K562 (cell line): ENCODE results near the gene OR52E6. TPM values are rescaled to one million over a fixed set of nuclear protein-coding genes. Genes with fewer than 3 reads are reported as not detected.
A peak's percentile ranks its signal among the peaks of the same experiment; 100 is the strongest.

ENCODE experiments used
- NBN ChIP-seq: fragments of 450-650 bp; IDR thresholded peaks from 2 replicates; pipeline ENCODE4 v1.6.1; 2016; ENCODE audit warnings: low read depth, mild to moderate bottlenecking
- POU5F1 ChIP-seq: fragments of 150-350 bp; IDR thresholded peaks from 2 replicates; pipeline ENCODE4 v1.6.1; 2014; ENCODE audit warnings: borderline replicate concordance, low read length, low read depth, mild to moderate bottlenecking; ENCODE audit not compliant: partially characterized antibody
- SMARCC2 ChIP-seq: fragments of 450-650 bp; IDR thresholded peaks from 2 replicates; pipeline ENCODE4 v1.6.1; 2017; ENCODE audit warnings: antibody characterized with exemption, moderate library complexity, mild to moderate bottlenecking, low read depth
- TBL1XR1 ChIP-seq, 2 experiments: IDR thresholded peaks; 2 replicates each; pipeline ENCODE4 v1.6.1; 2012; ENCODE audit warnings: improper control_type of control experiment in 2 of 2, low read length in 2 of 2, mild to moderate bottlenecking in 1 of 2
- TEAD2 ChIP-seq: fragments of 450-650 bp; IDR thresholded peaks from 2 replicates; pipeline ENCODE4 v1.6.1; 2016; ENCODE audit warnings: missing genetic modification characterization, control low read depth, missing compliant biosample characterization
- TEAD4 ChIP-seq, 2 experiments: sonication (generic) in 1 of 2; formaldehyde crosslinking in 1 of 2; IDR thresholded peaks; 2 replicates each; pipeline versions ENCODE4 v1.6.1 to v1.8.0; 2012 to 2022; ENCODE audit warnings: borderline replicate concordance in 1 of 2, inconsistent platforms in 1 of 2, low read length in 1 of 2, mild to moderate bottlenecking in 1 of 2, missing genetic modification reagents in 1 of 2
- ZC3H8 ChIP-seq: fragments of 450-650 bp; IDR thresholded peaks from 2 replicates; pipeline ENCODE4 v1.6.1; 2017
- ZFP30 ChIP-seq: fragments of 250-450 bp; sonication (Bioruptor Pico); IDR thresholded peaks from 2 replicates; pipeline ENCODE4 v1.8.0; 2022; ENCODE audit warnings: moderate library complexity, mild to moderate bottlenecking, inconsistent platforms, borderline replicate concordance
- ZNF146 ChIP-seq: IDR thresholded peaks from one replicate; pipeline ENCODE4 v1.6.1; 2018; ENCODE audit warnings: missing compliant biosample characterization; ENCODE audit not compliant: unreplicated experiment
- ZNF174 ChIP-seq: fragments of 250-450 bp; sonication (Bioruptor Pico); IDR thresholded peaks from 2 replicates; pipeline ENCODE4 v1.4.0; 2020; ENCODE audit warnings: mild to moderate bottlenecking
- ZNF212 ChIP-seq: fragments of 450-650 bp; formaldehyde crosslinking; IDR thresholded peaks from 2 replicates; pipeline ENCODE4 v1.4.0; 2020; ENCODE audit warnings: mild to moderate bottlenecking
- polyA plus RNA-seq, 8 experiments: library from polyadenylated mRNA; depleted of rRNA in 4 of 8; stranded (reverse) in 5 of 8; unstranded in 3 of 8; fragments of >200 nt; fragmentation: Nextera tagmentation in 2 of 8; fragmentation: Illumina TruSeq in 1 of 8; extraction: Ambion mirVana in 2 of 8; extraction: Trizol in 1 of 8; gene quantifications; 2 replicates each; pipeline versions ENCODE4 v1.2.1 to v1.2.3, GENCODE V29; 2011 to 2014; ENCODE audit warnings: inconsistent platforms in 1 of 8, missing spikeins in 1 of 8
- total RNA-seq, 7 experiments: library from RNA; depleted of rRNA in 6 of 7; stranded (reverse); fragments of >200 nt in 6 of 7; fragmentation: Illumina TruSeq in 2 of 7; extraction: Trizol in 2 of 7; gene quantifications; 2 replicates each; pipeline versions ENCODE4 v1.2.1 to v1.2.3, GENCODE V29; 2011 to 2021; ENCODE audit warnings: low replicate concordance in 1 of 7
- TF ChIP-seq, protein P1 (sequence below): IDR thresholded peaks from 2 replicates; pipeline ENCODE4 v1.6.1; 2011; ENCODE audit warnings: borderline replicate concordance, low read depth, mild to moderate bottlenecking, moderate library complexity, low read length; ENCODE audit not compliant: insufficient read depth, poor library complexity, severe bottlenecking
- TF ChIP-seq, protein P2 (sequence below): fragments of 250-450 bp; sonication (Bioruptor Pico); IDR thresholded peaks from 2 replicates; pipeline ENCODE4 v1.5.0; 2022; ENCODE audit warnings: mild to moderate bottlenecking
- TF ChIP-seq, protein P3 (sequence below): fragments of 450-650 bp; IDR thresholded peaks from 2 replicates; pipeline ENCODE4 v1.6.1; 2016; ENCODE audit warnings: mild to moderate bottlenecking
- TF ChIP-seq, protein P4 (sequence below): sonication (generic); formaldehyde crosslinking; IDR thresholded peaks from 2 replicates; pipeline ENCODE4 v1.8.0; 2022; ENCODE audit warnings: mild to moderate bottlenecking, missing genetic modification reagents

The OR52E6 gene
- total and polyA plus RNA-seq, 9 of the 15 experiments (the other 6 are each of a cell fraction or from before 2014, with no cell fraction given) = not detected

DNA sequence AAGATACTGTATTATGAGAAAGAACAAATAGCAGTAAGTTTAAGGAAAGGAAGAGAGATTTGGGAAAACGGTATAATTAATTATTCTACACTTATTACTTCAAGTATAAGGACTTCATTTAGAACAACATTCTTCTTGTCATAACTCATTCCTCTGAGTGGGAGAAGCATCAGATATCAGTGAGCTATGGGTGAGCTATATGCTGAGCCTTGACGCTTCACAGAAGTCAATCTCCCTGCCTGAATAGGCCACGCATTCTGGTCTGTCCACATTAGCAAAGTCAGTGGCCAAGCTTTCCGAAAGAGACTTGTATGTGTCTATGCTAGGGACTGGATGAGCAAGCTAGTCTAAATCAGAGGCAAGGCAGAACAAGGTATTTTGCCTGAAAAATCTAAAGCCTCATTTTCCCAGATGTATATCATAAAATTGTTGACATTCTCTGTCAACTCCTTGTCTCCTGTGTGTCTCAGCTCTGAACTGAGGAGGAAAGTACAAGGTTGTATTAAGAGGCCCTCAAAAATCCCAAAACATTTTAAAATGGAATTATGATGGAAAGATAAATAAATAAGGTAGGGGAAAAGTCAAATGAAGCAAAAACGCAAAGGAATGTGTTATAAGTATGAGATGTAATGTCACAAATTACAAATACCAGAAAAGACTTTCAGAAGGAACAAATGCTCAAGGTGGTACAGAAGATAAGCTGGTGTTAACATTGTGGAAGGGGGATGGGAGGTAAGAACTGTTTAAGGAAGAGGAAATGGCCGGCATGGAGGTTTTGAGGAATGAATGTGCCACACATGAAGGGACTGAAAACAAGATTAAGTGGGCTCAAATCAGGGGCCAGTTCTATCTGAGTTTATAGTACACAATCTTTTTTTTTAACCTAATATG, 31.5 kb downstream of the OR52E6 start (continued):
- TF ChIP-seq ZFP30 (CRISPR knock-in tag) (no peak), ZC3H8 (no peak), NBN (0 out of 2 replicates have a peak, but pooled peaks have one; percentile 68), POU5F1 (no peak), TBL1XR1 (IDR thresholded peaks at IDR 0.05; ENCODE audit: low read length in 2 of 2) (peak in 1 of 2 experiments; percentile 14; a peak in 1 of 4 replicates), ZNF212 (CRISPR knock-in tag) (no peak), SMARCC2 (peak; percentile 87), TEAD2 (tag) (no peak), TEAD4 (IDR thresholded peaks at IDR 0.05; ENCODE audit: low read length) (peak; percentile 88), TEAD4 (CRISPR knock-in tag; IDR thresholded peaks at IDR 0.05; ENCODE audit: borderline replicate concordance) (no peak), ZNF146 (CRISPR knock-in tag) (no peak), ZNF174 (CRISPR knock-in tag) (no peak)
- TF ChIP-seq, protein P1, sequence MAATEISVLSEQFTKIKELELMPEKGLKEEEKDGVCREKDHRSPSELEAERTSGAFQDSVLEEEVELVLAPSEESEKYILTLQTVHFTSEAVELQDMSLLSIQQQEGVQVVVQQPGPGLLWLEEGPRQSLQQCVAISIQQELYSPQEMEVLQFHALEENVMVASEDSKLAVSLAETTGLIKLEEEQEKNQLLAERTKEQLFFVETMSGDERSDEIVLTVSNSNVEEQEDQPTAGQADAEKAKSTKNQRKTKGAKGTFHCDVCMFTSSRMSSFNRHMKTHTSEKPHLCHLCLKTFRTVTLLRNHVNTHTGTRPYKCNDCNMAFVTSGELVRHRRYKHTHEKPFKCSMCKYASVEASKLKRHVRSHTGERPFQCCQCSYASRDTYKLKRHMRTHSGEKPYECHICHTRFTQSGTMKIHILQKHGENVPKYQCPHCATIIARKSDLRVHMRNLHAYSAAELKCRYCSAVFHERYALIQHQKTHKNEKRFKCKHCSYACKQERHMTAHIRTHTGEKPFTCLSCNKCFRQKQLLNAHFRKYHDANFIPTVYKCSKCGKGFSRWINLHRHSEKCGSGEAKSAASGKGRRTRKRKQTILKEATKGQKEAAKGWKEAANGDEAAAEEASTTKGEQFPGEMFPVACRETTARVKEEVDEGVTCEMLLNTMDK = no peak
- TF ChIP-seq, protein P2, sequence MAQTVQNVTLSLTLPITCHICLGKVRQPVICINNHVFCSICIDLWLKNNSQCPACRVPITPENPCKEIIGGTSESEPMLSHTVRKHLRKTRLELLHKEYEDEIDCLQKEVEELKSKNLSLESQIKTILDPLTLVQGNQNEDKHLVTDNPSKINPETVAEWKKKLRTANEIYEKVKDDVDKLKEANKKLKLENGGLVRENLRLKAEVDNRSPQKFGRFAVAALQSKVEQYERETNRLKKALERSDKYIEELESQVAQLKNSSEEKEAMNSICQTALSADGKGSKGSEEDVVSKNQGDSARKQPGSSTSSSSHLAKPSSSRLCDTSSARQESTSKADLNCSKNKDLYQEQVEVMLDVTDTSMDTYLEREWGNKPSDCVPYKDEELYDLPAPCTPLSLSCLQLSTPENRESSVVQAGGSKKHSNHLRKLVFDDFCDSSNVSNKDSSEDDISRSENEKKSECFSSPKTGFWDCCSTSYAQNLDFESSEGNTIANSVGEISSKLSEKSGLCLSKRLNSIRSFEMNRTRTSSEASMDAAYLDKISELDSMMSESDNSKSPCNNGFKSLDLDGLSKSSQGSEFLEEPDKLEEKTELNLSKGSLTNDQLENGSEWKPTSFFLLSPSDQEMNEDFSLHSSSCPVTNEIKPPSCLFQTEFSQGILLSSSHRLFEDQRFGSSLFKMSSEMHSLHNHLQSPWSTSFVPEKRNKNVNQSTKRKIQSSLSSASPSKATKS (CRISPR knock-in tag) = no peak
- TF ChIP-seq, protein P3, sequence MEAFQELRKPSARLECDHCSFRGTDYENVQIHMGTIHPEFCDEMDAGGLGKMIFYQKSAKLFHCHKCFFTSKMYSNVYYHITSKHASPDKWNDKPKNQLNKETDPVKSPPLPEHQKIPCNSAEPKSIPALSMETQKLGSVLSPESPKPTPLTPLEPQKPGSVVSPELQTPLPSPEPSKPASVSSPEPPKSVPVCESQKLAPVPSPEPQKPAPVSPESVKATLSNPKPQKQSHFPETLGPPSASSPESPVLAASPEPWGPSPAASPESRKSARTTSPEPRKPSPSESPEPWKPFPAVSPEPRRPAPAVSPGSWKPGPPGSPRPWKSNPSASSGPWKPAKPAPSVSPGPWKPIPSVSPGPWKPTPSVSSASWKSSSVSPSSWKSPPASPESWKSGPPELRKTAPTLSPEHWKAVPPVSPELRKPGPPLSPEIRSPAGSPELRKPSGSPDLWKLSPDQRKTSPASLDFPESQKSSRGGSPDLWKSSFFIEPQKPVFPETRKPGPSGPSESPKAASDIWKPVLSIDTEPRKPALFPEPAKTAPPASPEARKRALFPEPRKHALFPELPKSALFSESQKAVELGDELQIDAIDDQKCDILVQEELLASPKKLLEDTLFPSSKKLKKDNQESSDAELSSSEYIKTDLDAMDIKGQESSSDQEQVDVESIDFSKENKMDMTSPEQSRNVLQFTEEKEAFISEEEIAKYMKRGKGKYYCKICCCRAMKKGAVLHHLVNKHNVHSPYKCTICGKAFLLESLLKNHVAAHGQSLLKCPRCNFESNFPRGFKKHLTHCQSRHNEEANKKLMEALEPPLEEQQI = peak; percentile 50; the same call in 1 of the 2 replicates
- TF ChIP-seq, protein P4, sequence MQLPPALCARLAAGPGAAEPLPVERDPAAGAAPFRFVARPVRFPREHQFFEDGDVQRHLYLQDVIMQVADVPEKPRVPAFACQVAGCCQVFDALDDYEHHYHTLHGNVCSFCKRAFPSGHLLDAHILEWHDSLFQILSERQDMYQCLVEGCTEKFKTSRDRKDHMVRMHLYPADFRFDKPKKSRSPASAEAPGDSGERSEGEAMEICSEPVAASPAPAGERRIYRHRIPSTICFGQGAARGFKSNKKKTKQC = no peak
